Vagina (tissue), 2 donors: ENCODE data around the gene TLCD3A.

Experiments
- POLR2A ChIP-seq, 2 donors: fragments of 450-650 bp; IDR thresholded peaks; one replicate each; pipeline ENCODE4 v1.6.1; 2017; ENCODE audit warnings: antibody characterized with exemption in 2 of 2, mild to moderate bottlenecking in 2 of 2, moderate library complexity in 2 of 2
- TF ChIP-seq, protein P1 (sequence below), 3 experiments: fragments of 450-650 bp in 2 of 3; fragments of 200-600 bp in 1 of 3; sonication (generic) in 1 of 3; IDR thresholded peaks; one replicate each; pipeline ENCODE4 v1.5.1; 2017 to 2019; ENCODE audit warnings: antibody characterized with exemption in 3 of 3, mild to moderate bottlenecking in 2 of 3, moderate library complexity in 2 of 3

DNA sequence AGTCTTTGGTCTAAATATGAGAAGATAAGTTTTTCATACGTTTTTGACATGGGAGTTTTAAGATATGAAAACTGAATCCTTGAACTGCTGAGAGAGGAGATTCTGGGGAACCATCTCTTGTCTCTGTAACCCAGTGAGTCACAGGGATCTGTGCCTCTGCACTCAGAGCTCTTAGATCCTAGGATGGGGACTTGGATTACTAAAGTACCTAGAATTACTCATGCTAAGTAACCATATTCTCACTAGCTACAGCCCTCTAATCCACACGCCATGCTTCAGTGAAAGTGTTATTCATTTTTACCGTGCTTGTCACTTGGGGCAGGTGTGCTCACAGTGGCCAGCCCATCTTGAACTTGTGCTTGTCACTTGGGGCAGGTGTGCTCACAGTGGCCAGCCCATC lies 51.7 kb downstream of the TLCD3A start:
- TF ChIP-seq, protein P1, sequence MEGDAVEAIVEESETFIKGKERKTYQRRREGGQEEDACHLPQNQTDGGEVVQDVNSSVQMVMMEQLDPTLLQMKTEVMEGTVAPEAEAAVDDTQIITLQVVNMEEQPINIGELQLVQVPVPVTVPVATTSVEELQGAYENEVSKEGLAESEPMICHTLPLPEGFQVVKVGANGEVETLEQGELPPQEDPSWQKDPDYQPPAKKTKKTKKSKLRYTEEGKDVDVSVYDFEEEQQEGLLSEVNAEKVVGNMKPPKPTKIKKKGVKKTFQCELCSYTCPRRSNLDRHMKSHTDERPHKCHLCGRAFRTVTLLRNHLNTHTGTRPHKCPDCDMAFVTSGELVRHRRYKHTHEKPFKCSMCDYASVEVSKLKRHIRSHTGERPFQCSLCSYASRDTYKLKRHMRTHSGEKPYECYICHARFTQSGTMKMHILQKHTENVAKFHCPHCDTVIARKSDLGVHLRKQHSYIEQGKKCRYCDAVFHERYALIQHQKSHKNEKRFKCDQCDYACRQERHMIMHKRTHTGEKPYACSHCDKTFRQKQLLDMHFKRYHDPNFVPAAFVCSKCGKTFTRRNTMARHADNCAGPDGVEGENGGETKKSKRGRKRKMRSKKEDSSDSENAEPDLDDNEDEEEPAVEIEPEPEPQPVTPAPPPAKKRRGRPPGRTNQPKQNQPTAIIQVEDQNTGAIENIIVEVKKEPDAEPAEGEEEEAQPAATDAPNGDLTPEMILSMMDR (IDR thresholded peaks at IDR 0.05), result no peak
- TF ChIP-seq POLR2A (IDR thresholded peaks at IDR 0.05), result no peak
